ENCODE data around the gene ZDBF2.
A peak's percentile ranks its signal among the peaks of the same experiment; 100 is the strongest.
"Not testable (repeated sequence)": the region's sequence is repeated elsewhere in the genome, so short reads cannot be mapped to it uniquely, and the experiment has no call there.

ZDBF2 gene

DNA sequence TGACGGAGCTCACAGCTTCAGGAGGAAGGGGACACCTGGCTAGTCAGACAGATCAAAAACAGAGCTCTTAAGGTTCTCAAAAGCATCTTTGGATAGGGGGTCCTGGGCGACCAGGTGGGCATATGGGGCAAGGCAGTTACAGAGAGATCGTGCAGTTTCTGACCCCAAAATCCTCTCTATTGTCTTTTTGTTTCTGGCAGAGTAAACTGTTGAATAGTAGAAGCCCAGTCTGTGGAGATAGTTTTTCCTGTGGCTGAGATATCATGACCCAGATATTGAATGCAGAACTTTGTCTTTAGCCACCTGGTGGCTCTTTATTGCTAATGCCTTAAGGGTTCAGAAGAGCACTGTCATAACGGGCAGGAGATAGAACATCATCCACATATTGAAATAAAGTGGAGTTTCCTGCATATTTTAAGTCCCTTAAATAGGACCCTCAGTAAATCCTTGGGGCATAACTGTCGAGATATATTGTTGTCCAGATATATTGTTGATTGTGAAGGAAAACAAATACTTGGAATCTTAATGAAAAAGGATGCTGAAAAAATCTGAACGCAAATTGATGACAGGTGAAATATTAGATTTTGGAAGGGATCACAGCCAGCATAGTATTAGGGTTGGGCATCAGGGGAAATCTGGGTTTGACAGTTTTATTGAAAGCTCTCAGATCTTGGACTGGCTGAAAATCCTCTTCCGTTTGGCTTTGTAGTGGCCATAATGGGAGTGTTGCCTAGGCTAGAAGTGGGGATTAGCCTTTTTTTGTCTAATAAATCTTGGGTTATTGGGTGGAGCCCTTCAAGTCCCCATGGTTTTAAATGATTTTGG, 14.1 kb upstream of the ZDBF2 start:
- DNase-seq: no peak

DNA sequence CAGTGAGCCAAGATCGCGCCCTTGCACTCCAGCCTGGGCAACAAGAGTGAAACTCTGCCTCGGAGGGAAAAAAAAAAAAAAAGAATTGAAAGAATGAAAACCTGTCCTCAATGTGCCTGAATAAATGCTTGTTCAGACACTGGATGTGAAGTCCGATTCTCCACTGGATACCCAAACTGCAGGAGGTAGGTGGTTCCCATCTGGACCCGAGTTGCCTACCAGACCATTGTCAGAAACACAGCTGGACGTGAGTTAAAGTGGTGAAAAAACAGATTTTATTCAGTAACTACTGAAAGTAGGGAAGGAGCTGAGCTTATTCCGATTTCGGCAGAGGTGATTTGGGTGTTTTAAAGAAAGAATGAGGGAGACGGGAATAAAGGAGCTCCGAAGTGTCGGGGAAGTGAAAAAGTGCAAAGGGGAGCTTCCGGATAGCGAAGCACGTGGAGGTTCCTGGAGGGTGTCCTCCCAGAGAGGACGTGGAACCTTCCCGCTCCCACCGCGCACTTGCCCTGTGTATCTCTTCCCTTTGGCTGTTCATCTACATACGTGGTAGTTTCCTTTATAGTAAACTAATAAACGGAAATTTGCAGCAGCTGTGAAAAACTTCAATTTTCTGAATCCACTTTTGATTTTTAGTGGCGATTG, 10.4 kb upstream of the ZDBF2 start:
- no peak for DNase-seq

DNA sequence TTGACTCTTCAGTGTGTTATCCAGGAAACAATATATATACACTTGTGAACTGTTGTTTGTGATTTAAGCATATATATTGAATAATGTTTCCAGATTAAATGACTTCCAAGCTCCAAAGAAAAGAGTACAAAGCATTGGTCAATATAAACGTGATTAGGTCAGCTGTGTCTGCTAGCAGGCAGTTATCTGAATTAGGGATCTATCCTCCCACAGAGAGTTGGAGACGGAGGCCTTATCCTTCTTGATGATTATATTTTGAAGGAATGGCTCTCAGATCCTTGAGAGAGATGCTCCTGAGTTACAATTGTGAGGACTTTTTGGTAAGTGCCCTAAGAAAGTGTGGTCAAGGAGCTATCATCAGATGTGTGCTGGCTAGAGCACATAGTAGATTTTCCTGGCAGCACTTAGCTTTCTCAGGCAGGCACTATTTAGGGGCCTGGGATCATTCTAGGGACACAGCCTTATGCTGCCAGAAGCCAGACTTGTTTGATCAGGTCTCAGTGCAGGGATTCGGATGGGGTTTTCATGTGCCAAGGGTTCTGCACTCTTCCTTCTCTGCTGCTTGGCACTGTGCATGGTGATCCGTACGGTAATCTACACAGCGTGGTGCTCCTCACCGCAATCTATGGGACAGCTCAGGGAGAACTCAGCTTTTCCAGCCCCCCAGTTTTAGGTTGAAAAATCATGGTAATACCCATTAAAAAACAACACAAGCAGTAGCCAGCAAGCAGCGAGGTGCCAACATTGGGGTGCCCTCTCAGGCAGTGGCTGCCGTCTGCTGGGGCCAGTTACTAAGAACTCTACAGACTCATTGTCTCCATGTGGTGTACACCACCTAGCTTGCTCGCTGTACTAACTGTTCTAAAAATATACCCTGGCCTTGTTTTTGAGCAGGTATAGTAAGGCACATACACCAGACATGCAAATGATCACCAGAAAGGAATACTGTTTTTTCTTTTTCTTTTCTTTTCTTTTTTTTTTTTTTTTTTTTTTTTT, 8.0 kb upstream of the ZDBF2 start:
- DNase-seq: no peak

- DNase-seq: no peak
These were observed 6.9 kb upstream of the ZDBF2 start for GRCh38 chr2:206267567-206267966.

DNA sequence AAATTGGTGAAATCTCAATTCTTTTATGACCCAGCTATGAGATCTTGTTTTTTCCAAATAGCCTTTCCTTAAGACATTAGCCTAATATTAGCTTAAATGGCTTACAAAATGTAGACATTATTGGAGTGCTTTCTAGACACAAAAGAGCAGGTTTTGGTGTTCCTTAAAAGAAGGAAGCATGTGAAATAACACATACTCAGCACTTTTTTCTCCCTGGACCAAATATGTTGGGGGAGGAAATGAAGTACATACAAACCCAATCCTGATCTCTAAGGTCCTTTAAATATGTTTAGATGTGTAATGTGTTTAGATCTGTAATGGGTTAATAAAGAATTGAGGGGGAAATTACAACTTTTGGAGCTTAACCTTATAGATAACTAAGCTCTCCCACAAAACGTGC, 3.4 kb upstream of the ZDBF2 start:
- DNase-seq: no peak

DNA sequence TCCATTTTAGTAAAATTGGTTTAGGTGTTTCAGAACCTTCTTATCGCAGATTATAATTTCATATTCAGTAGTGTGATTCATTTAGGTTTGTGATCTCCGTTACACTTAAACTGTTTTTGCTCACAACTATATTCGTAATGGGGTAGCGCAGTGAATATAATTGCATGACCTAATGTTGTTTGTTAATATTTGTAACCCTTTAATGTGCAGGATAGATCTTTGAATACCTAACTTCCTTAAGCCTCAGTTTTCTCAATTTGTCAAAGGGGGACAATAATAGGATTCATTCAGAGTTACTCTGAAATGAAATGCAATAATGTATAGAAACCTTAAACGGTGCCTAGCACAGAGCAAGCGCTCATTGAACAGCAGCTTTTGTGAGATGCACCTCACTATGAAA, 558 bp upstream of the ZDBF2 start:
- DNase-seq: peak; percentile 12

DNA sequence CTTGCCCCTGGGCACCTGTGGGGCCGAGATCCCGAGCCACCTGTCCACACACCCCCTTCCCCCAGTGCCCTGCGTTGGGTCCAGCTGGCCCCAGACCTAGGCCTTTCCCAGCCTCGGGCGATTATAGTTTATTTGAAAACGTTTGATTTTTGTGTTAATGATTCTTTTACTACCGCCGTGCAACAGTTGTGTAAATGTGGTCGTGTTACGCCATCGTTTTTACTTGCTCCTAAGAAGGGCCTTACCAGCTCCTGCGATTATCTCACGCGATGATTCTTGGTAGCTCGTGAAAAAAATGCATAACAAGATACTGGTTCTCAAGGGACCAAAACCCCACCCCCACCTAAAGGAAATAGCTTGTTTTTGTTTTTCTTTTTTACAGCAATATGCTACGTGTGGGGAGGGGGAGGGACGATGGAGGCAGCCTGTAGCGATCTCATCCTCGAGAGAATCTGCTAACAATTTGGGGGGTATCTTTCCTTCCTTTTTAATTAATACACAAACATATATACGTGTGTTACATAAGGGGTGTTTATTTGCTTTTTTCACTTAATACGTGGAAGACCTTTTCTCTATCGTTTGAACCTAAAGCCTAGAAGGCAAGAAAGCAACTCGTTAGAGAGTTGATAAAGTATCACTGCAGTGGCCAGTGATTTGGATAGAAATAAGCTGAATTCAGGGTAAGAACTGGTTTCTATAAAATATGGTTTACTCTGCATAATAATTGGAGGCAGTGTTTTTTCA, 1.0 kb downstream of the ZDBF2 start:
- peak; percentile 35 for DNase-seq

DNA sequence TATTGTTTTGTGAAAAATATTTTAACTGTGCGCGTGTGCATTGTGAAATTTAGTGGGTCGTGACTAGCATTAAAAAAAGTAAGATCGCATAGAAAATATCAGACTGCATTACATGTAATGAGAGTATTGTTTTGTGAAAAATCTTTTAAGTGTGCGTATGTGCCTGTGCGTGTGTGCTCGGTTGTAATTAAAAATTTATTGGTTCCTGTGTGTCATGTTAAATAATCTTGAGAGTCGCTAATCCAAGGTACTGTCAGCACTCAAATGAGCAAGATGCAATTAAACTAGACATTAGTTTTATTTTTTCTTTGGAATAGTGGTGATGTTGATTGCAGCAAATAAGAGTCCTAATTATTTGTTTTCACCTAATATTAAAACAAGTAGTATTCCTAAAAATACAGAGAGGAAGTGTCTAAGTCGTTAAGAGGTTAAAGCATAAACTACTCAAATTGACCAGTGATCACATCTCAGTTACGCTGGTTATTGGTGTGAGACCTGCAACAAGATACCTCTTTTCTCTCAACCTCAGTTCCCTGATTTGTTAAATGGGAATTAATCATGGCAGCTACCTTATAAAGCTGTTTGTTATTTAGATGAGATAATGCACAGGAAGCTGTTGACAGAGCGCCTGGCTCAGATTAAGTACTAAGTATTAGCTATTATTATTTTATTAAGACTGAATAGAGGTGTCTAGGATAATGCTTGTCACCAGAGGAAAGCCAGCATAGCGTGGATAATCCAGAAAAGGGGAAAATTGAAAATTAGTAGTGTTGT, 1.9 kb downstream of the ZDBF2 start:
- DNase-seq: no peak

- no peak for DNase-seq
These were observed 3.0 kb downstream of the ZDBF2 start for GRCh38 chr2:206277503-206277902.

DNA sequence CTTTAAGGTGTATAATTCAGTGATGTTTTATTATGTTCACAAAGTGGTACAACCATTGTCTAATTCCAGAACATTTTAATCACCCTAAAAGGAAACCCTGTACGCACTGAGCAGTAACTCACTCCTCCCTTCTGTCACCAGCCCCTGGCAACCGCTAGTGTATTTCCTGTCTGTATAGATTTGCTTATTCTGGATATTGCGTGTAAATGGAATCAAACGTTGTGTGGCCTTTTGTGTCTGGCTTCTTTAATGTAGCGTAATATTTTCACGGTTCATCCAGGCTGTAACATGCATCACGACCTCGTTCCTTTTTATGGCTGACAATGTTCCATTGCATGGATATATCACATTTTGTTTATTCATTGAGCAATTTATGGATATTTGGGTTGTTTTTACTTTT, 8.3 kb downstream of the ZDBF2 start:
- DNase-seq: no peak

DNA sequence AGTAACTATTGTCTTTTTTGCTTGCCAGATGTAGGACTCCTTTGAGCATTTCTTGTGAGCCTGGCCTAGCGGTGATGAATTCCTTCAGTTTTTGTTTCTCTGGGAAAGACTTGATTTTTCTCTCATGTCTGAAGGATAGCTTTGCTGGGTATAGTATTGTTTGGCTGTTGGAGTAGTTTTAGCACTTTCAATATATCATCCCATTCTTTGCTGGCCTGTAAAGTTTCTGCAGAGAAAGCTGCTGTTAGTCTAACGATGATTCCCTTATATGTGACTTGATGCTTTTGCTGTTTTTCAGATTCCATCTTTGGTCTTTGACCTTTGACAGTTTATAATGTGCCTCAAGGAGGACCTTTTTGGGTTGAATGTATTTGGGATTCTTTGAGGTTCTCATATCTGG, 12.7 kb downstream of the ZDBF2 start:
- DNase-seq: no peak

GRCh38 chr2:206289391-206289790, 14.9 kb downstream of the ZDBF2 start:
- no peak for DNase-seq

- no peak for DNase-seq
These were observed 21.7 kb downstream of the ZDBF2 start for GRCh38 chr2:206296128-206296527.

DNA sequence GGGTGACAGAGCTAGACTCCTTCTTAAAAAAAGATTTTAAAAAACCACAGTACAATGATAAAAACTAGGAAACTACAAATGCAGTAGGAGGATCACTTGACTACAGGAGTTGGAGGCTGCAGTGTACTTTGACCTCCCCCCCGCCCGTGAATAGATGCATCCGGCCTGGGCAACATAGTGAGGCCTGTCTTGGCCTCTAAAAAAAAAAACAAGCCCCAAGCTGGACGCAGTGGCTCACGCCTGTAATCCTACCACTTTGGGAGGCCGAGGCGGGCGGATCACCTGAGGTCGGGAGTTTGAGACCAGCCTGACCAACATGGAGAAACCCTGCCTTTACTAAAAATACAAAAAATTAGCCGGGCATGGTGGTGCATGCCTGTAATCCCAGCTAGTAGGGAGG, 25.1 kb downstream of the ZDBF2 start:
- DNase-seq: not testable (repeated sequence)

GRCh38 chr2:206305523-206306245, 31.2 kb downstream of the ZDBF2 start:
- no peak for DNase-seq

DNA sequence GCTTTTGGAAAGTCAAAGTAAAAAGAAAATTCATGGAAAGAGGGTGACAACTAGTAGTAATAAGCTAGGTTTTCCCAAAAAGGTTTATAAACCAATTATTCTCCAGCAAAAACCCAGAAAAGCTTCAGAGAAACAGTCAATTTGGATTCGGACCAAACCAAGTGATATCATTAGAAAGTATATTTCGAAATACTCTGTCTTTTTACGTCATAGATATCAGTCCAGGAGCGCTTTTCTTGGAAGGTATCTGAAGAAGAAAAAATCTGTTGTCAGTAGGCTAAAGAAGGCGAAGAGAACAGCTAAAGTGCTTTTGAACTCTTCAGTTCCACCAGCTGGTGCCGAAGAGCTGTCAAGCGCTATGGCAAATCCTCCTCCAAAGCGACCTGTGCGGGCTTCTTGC, 36.6 kb downstream of the ZDBF2 start:
- no peak for DNase-seq

GRCh38 chr2:206316141-206316540, 41.7 kb downstream of the ZDBF2 start:
- no peak for DNase-seq

- DNase-seq: no peak
These were observed 48.6 kb downstream of the ZDBF2 start for GRCh38 chr2:206323033-206323432.

DNA sequence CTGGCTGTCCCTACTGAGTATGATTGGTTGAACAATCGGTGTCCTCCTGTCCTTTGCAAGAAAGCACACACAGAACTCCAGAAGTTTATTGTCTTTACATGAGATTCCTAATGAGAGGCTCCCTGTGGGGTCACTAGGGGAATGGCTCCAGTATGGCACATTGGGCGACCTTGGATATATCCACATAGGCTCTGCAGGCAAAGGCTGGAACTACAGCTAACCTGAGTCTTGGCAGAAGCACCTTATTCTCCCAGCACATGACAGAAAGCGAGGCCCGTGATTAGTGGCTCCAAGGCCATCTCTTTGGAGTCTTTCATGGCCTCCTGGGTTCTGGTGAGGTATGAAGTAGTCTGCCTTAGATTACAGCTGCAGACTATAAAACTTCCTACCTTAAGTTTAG, 49.0 kb downstream of the ZDBF2 start:
- no peak for DNase-seq

GRCh38 chr2:206324869-206325268, 50.4 kb downstream of the ZDBF2 start:
- no peak for DNase-seq

DNA sequence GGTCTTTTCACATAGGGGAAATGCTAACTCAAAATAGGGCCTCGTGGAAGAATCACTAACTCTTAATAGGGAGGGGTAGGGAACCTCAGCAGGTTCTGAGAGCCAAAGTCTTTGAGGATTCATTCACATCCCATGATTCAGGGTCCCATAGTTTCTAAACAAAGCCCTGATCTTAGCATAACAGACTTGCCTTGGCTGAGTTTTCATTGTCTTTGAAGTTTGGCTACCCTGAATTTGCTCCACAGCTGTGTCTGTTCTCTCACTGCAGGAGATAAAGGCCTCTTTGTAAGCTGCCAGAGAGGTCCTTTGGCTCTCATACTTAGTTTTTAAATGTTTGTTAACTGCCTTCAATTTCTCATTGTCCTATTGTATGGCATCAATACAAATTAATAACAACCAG, 54.5 kb downstream of the ZDBF2 start:
- no peak for DNase-seq
